8988T (cell line): Measurements from ENCODE around the gene TIPARP.
"Not testable (repeated sequence)": the region's sequence is repeated elsewhere in the genome, so short reads cannot be mapped to it uniquely, and the experiment has no call there.

ENCODE experiments used
- DNase-seq: peaks from one replicate; pipeline ENCODE4 v3.0.0; 2011

TIPARP gene

GRCh38 chr3:156648086-156648485, 26.3 kb upstream of the TIPARP start:
- DNase-seq = no peak

- DNase-seq = no peak
These were observed 24.7 kb upstream of the TIPARP start for GRCh38 chr3:156649681-156650080.

- not testable (repeated sequence) for DNase-seq
These were observed 21.7 kb upstream of the TIPARP start for GRCh38 chr3:156652661-156653060.

GRCh38 chr3:156654834-156655233, 19.6 kb upstream of the TIPARP start:
- DNase-seq = no peak

GRCh38 chr3:156655819-156656550, 18.4 kb upstream of the TIPARP start:
- no peak for DNase-seq

GRCh38 chr3:156657440-156657839, 16.9 kb upstream of the TIPARP start:
- no peak for DNase-seq

- DNase-seq = no peak
These were observed 16.3 kb upstream of the TIPARP start for GRCh38 chr3:156657862-156658731.

GRCh38 chr3:156658732-156659090, 15.7 kb upstream of the TIPARP start:
- DNase-seq = no peak

GRCh38 chr3:156659260-156659659, 15.1 kb upstream of the TIPARP start:
- DNase-seq = no peak

- DNase-seq = no peak
These were observed 13.2 kb upstream of the TIPARP start for GRCh38 chr3:156661155-156661554.

- DNase-seq = no peak
These were observed 10.2 kb upstream of the TIPARP start for GRCh38 chr3:156664011-156664830.

- no peak for DNase-seq
These were observed 9.6 kb upstream of the TIPARP start for GRCh38 chr3:156664831-156665178.

- DNase-seq = no peak
These were observed 9.1 kb upstream of the TIPARP start for GRCh38 chr3:156665291-156665690.

- no peak for DNase-seq
These were observed 8.3 kb upstream of the TIPARP start for GRCh38 chr3:156666073-156666472.

- no peak for DNase-seq
These were observed 6.2 kb upstream of the TIPARP start for GRCh38 chr3:156668073-156668763.

- DNase-seq = no peak
These were observed 4.3 kb upstream of the TIPARP start for GRCh38 chr3:156670077-156670476.

GRCh38 chr3:156670652-156671051, 3.7 kb upstream of the TIPARP start:
- no peak for DNase-seq

- no peak for DNase-seq
These were observed 701 bp upstream of the TIPARP start for GRCh38 chr3:156673732-156674045.

GRCh38 chr3:156674911-156675829, 780 bp downstream of the TIPARP start:
- DNase-seq = peak; percentile 34

GRCh38 chr3:156675830-156676767, 1.7 kb downstream of the TIPARP start:
- no peak for DNase-seq
